Stimulated activated CD4-positive, alpha-beta T cell treated with anti-CD3 and anti-CD28 coated beads, Interleukin-12 subunit alpha, Interleukin-12 subunit beta, amount 100 ng/mL, for 48 hours (primary cell): ENCODE measurements around the gene ACTA1.
"Not testable (repeated sequence)": the region's sequence is repeated elsewhere in the genome, so short reads cannot be mapped to it uniquely, and the experiment has no call there.

ENCODE experiments used
- DNase-seq, 3 donors: peaks; one replicate each; pipeline ENCODE4 v3.0.0-alpha.2; 2020; ENCODE audit warnings: low read depth in 2 of 3, low spot score in 1 of 3

The ACTA1 gene

DNA sequence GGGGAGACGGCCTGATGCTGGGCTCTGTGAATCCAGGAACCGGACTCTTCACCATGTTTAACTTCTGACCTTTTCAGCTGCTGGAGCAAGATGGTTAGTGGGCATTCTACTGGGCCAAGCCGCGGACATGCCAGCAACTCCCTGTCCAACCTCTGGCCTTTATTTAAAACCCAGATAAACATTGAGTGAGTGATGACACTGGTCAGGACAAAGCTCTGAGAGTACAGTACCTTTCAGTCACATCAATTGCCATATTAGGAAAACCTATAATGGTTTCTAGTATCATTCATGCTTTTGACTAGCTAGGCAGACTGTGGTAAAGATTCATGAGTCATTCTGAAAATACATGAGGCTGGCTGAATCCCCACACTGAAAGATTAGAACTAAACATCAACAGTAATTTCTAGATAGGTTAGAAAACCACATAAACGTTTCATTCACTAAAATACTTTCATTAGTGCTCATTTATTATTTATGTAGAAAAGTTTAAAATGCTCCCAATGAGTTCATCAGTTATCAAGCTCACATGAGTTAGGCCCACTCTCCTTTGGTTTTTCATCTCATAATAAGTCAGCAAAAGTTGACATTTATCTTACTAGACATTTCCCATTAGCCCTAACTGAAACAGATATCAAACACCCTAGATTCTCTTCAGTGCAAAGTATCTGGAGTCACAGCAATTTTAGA lies 7.1 kb upstream of the ACTA1 start:
- no peak for DNase-seq

DNA sequence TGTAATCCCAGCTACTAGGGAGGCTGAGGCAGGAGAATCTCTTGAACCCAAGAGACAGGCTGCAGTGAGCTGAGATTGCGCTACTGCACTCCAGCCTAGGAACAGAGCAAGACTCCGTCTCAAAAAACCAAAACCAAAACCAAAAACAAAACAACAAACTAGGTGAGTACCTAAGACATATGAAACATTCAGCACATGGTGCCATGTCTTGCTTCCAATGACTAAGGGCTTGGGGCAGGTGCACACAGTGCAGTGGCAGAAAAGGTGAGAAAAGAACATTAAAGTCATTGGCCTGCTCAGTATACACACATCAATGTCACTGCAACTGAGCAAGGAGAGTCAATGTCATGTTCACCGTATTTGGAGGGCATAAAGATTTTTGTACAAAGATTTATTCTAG lies 4.1 kb upstream of the ACTA1 start:
- no peak for DNase-seq

DNA sequence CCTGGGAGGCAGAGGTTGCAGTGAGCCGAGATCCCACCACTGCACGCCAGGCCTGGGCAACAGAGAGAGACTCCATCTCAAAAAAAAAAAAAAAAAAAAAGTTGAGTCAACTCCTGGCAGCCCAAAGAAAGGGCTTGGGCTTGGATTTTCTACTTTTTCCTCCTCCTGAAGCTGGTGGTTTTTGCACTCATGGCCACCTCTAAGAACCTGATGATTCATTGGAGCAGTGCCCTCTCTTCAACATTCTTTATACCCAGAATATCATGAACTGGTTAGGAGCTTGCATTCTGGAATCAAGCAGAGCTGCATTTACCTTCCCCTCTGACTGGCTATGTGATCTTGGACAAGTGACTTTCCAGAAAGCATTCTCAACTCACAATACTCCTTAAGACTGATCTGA lies 3.5 kb upstream of the ACTA1 start:
- no peak for DNase-seq

DNA sequence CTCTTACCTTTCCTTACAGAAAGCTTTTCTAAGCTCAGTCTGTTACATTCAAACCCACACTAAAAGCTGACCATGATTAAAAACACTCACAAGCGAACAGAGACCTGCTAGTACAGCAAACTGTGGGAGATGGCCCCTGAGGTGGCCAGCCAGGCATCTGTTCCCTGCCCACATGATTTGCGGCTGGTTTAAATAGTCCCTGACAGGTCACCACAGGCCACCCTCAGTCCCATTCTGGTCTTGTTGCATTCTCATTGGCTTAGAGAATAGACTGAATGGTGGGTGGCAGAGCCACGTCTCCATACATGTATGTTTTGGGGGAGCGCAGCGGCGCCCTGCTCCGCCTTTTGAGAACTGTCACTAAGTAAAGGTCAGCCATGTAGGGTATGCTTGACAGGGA lies 2.3 kb upstream of the ACTA1 start:
- no peak for DNase-seq

DNA sequence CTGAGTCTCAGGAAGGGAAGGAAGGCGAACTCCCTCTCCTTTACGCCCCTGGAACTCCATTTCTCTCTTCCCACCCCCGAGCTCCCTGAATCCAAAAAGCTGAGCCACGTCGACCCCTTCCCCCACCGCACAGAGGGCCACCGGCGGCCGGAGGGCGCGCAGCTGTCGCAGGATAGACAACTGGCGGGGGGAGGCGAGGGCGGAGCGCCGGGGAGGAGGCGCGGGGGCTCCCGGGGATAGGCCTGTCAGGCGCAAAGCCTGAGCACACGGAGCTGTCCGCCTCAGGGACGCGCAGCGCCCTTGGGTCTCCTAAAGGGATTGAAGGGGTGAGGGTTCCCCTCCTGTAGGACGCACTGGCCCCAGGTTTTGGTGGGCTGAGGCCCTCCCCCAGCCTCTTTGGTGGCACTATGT lies 752 bp upstream of the ACTA1 start:
- DNase-seq, result no peak

DNA sequence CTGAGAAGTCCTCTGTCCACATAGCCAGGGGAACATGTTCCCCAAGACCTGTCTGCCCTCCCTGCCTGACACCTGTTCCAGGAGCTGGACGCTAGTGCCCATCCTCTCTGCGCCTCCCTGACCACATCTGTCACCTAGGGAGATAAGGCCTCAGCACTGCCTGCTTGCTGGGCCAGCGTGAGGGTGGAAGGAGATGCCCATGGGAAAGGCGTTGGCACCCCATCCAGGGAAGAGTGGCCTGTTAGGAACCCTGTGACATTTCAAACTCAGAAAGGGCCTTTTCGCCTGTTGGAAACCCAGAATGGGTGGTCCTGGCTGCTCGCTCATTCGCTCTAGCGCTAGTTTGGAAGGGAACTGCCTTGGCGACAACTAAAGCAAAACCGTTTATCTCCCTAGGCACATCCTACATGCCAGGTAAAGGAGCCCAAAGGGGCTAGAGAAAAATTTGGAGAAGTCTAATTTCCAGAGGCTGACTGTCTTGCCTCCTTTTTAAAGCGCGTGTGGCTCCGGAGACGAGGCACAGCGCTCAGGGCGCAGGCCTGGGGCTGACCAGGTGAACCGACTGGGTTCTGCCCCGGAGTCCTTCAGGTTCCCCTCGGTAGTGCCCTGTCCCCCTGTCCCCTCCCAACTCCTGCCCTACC lies 410 bp downstream of the ACTA1 start:
- DNase-seq, result no peak

DNA sequence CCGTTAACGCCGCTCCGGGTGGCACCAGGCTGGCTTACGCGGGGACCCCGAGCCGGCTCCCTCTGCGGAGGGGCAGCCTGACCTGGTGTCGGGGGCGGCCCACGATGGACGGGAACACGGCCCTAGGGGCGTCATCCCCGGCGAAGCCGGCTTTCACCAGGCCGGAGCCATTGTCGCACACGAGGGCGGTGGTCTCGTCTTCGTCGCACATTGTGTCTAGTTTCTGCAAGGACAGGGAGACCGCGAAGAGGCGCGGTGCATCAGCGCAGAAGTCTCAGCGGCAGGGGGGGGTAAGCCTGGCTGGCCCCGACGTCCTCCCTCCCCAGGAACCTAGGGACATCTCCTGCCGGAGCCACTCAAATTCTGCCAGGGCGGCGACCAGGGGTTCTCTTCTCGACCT lies 989 bp downstream of the ACTA1 start:
- no peak for DNase-seq

DNA sequence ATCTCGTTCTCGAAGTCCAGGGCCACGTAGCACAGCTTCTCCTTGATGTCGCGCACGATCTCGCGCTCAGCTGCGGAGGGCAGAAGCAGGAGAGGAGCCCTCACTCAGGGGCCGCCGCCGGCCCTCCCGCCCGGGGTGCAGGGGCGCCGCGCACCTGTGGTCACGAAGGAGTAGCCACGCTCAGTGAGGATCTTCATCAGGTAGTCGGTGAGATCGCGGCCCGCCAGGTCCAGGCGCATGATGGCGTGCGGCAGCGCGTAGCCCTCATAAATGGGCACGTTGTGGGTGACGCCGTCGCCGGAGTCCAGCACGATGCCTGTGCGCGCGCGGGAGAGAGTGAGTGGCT lies 1.8 kb downstream of the ACTA1 start:
- DNase-seq, result no peak

DNA sequence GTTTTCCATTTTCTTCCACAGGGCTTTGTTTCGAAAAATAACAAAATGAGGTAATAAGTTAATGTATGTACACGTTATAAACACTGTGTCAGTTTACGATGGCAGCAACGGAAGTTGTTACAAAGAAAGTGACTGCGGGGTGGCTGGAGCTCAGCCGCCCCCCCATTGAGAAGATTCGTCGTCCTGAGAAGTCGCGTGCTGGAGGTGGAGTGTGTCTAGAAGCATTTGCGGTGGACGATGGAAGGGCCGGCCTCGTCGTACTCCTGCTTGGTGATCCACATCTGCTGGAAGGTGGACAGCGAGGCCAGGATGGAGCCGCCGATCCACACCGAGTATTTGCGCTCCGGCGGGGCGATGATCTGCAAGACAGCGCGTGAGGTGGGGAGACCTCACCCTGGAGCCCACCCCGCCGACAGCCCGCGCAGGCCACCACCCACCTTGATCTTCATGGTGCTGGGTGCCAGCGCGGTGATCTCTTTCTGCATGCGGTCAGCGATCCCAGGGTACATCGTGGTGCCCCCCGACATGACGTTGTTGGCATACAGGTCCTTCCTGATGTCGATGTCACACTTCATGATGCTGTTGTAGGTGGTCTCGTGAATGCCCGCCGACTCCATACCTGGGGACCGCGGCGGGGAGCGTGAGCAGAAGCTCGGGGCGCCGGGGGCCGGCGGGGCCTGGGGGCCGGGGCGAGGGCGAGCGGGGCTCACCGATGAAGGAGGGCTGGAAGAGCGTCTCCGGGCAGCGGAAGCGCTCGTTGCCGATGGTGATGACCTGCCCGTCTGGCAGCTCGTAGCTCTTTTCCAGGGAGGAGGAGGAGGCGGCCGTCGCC lies 2.4 kb downstream of the ACTA1 start:
- no peak for DNase-seq

DNA sequence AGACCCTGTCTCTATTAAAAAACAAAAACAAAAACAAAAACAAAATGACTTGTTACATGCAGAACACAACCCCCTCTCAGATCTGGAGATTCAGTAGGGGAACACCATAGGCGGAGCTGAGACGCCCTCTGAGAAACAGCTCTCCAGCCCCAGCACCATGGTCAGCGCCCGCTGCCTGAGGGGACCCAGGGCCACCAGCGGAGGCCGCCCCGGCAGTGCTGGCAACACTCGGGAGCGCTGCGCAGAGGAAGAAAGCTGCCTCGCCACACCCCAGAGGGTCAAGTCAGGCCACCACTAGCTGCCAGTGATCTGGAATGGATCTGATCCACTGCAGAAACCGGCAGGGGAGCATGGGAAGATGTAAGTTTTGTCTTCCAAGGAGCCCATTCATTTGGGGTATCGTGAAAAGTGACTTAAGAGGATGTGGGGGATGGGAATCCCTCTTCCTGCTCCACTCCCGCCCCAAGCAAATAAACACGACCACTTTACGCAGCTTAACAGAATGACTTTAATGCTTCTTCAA lies 3.1 kb downstream of the ACTA1 start:
- peak in 1 of 3 donors; percentile 38 for DNase-seq

DNA sequence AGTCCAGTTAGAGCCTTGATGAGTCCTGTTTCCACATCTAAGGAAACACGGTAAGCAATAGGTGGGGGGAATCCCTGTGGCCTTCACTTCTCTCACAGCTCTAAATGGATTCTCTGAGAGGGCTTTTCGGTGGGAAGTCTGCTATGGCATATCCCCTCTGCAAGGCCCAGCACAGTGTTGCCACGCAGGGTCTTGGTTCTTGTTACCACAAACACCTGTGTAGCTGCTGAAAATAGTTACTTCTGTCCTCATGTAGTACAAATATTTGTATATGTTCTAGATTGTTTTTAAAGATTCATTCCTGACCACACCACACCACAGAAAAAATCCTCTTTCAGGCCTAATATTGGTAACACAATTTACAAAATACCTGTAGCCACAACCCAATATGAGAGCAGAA lies 5.6 kb downstream of the ACTA1 start:
- no peak for DNase-seq

DNA sequence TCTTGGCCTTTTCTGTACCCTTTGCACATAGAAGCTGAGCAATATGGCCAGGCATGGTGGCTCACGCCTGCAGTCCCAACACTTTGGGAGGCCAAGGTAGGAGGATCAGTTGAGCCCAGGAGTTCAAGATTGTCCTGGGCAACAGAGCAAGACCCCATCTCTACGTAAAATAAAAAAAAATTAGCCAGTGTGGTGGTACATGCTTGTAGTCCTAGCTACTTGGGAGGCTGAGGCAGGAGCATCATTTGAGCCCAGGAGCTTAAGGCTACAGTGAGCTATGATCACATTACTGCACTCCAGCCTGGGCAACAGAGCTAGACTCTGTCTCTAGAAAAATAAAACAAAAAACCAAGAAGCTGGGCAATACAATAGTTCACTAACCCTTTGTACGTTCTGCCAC lies 6.3 kb downstream of the ACTA1 start:
- no peak for DNase-seq

DNA sequence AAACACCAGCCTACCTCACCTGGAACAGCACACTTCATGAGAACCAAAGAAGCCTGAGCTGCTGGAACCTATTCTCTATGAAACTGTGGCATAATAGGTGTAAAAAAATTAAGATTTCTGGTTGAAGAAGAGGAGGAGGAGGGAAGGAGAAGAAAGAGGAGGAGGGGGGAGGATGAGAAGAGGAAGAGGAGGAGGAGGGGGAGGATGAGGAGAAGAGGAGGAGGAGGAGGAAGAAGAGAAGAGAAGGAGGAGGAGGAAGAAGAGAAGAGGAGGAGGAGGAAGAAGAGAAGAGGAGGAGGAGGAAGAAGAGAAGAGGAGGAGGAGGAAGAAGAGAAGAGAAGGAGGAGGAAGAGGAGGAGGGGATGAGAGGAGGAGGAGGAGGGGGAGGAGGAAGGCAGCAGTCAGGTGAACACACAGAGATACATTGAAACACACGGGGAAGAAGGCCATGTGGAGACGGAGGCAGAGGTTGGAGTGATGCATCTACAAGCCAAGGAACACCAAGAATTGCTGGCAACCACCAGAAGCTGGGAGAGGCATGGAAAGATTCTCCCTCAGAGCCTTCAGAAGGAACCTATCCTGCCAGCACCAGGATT lies 8.2 kb downstream of the ACTA1 start:
- DNase-seq, result no peak

DNA sequence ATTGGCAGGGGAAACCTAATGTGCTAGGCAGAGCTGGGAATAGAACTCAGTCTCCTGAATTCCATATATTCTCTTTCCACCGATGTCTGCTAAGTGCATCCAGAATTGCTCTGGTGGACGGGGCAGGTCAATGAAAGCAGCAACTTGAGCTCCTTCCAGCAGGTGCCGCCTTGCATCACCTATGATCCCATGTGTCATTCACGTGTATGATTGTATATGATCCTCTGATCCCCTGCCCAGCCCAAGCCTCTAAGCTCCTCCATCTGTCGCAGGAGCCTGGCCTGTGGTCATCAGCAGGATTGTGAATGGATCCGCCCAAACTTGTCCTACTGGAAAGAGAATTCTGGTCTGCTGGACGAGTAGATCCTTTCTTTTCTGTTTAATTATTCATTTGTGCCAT lies 13.1 kb downstream of the ACTA1 start:
- DNase-seq, result no peak

DNA sequence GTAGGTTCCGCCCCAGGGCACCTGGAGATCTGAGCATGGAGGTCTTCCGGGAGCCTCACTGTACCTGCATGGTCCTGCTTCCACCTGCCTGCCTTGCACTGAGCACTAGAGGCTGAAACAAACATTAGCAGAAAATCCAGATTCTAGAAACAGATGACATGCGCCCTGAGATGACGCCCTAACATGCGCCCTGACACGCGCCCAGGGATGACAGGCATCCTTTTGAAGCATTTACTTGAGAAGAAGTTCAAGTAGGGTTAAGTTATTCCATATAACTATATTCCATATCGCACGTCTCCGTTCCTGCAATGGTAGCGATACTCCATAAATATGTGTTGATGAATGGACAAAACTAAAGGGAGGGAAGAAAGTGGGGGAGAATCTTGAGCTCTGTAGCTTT lies 13.7 kb downstream of the ACTA1 start:
- no peak for DNase-seq

DNA sequence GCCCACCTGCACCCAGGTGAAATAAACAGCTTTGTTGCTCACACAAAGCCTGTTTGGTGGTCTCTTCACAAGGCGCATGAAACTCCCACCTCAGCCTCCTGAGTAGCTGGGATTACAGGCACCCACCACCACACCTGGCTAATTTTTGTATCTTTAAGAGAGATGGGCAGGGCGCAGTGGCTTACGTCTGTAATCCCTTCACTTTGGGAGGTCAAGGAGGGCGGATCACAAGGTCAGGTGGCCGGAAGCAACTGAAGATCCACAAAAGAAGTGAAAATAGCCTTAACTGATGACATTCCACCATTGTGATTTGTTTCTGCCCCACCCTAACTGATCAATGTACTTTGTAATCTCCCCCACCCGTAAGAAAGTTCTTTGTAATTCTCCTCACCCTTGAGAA lies 15.3 kb downstream of the ACTA1 start:
- DNase-seq, result not testable (repeated sequence)

DNA sequence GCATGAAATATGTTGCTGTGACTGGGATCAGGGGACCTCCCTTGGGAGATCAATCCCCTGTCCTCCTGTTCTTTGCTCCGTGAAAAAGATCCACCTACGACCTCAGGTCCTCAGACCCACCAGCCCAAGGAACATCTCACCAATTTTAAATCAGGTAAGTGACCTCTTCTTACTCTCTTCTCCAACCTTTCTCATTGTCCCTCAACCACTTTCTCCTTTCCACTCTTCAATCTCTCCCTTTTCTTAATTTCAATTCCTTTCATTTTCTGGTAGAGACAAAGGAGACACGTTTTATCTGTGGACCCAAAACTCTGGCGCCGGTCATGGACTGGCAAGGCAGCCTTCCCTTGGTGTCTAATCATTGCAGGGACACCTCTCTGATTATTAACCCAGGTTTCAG lies 21.1 kb downstream of the ACTA1 start:
- not testable (repeated sequence) for DNase-seq

DNA sequence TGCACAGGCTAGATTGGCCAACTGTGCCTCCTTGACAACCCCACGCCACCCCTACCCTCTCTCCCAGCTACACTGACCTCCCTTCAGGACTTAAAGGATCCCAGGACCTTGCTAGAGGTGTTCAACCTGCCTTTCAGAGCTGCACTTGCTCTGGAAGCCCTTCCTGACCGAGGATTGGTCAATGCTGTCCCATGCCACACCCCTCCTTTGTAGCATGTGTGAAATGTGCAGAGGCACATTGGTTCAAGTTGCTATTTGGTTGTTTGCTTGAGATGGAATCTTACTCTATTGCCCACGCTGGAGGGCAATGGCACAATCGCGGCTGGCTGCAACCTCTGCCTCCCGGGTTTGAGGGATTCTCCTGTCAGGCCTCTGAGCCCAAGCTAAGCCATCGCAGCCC lies 21.8 kb downstream of the ACTA1 start:
- no peak for DNase-seq

DNA sequence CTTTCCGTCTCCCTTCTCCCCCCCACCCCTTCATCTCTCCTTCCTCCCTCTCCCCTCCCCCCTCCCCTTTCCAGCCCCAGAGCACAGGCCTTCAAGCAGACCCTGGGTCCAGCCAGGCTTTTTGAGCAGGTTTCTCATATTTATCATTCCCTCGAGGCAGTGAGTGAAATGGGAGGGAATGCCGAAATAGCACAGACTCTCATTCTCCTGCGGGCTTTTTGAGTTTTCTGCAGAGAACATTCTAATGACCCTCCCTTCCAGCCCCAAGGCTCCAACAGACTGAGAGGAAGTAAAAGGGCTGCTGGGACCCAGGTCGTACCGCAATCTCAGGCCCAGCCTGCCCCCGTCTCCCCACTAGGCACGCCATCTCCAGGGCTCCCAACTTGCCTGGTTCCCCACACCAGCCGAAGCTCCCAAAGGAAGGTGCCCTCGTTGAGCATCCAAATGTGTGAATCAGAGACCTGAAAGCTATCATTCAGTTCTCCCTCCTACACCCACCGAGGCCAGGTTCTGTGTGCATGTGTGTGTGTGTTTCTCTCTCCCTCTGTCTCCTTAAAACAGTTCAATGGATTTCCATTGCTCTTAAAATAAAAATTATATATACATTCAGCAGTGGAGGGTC lies 22.3 kb downstream of the ACTA1 start:
- no peak for DNase-seq

DNA sequence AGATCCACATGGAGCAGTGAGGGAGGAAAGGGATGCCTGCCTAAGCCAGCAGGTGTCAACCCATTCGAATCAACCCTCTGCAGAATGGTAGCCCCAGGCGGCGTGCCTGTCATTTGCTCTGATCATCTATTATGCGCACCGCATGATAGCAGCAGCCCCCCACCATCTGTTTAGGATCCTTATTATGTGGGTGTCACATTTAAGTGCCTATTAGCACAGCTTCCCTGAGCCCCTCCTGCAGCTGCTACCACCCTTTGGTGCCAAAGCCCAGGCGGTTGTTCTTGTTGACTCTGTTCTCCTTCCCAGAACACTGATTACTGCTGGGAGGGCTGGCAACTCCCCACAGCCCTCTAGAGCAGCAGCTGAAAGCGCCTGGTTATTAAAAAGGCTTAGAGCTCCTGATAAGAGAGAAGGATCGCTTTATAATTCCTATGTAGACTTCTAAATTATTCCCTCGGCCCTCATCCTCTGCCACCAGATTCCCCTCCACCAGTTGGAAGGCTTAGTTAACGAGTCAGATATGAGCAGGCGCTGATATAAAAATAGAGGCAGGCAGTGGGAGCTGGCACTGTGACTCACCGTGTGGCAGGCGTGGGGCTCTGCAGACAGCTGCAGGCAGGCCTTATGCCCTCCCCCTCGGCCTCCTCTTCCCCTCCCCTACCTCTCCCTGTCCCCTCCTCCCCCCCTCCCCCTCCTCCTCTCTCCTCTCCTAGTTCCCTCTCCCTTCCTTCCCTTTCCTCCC lies 23.0 kb downstream of the ACTA1 start:
- DNase-seq, result no peak

DNA sequence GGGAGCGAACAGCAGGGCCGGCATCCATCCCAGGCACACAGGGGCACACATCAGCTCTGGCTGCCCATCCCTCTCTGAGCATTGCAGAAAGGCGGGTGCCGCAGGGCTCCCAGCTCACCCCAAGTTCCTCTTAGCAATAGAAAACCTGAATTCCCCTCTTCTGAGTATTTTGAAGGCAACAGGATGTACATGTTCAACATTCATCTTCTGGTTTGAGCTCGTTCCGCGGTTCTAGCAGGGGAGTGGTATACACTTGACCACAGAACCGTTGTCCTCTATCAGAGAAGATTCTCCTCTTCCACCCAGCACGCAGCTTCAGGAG lies 23.6 kb downstream of the ACTA1 start:
- DNase-seq, result no peak
